HL-60 (cell line): ENCODE results near the gene KRTAP4-11.
"Not testable (repeated sequence)": the region's sequence is repeated elsewhere in the genome, so short reads cannot be mapped to it uniquely, and the experiment has no call there.

Source experiments
- DNase-seq, 2 experiments: peaks; one replicate each; pipeline ENCODE4 v3.0.0-alpha.2; 2010 to 2020; ENCODE audit warnings: low read depth in 1 of 2, low spot score in 1 of 2
- H3K27ac ChIP-seq: fragments of 250-450 bp; sonication (Bioruptor Pico); replicated peaks from 2 replicates; pipeline ENCODE4 v1.5.1; 2020; ENCODE audit warnings: mild to moderate bottlenecking, moderate library complexity
- H3K27me3 ChIP-seq: fragments of 250-450 bp; sonication (Bioruptor Pico); 2 replicates; pipeline ENCODE4 v1.5.1; 2021; ENCODE audit warnings: mild to moderate bottlenecking, moderate library complexity; ENCODE audit not compliant: insufficient read depth, poor library complexity, severe bottlenecking
- H3K4me3 ChIP-seq: replicated peaks from 2 replicates; pipeline ENCODE4 v1.5.1; 2011; ENCODE audit warnings: mild to moderate bottlenecking, control low read depth, low read length; ENCODE audit not compliant: insufficient read depth
- CTCF ChIP-seq: IDR thresholded peaks from one replicate; pipeline ENCODE4 v1.5.1; 2011; ENCODE audit warnings: low read length, control low read depth, inconsistent platforms; ENCODE audit not compliant: insufficient read depth
- GABPA ChIP-seq: IDR thresholded peaks from 2 replicates; pipeline ENCODE4 v1.6.1; 2012; ENCODE audit warnings: low read depth
- POLR2AphosphoS5 ChIP-seq: IDR thresholded peaks from 2 replicates; pipeline ENCODE4 v1.6.1; 2012; ENCODE audit warnings: low read depth
- REST ChIP-seq: IDR thresholded peaks from 2 replicates; pipeline ENCODE4 v1.6.1; 2012; ENCODE audit warnings: low read depth; ENCODE audit not compliant: insufficient replicate concordance
- SPI1 ChIP-seq: IDR thresholded peaks from 2 replicates; pipeline ENCODE4 v1.6.1; 2012; ENCODE audit warnings: low read depth, mild to moderate bottlenecking, borderline replicate concordance

The KRTAP4-11 gene

GRCh38 chr17:41119696-41120690 lies 1.8 kb upstream of the KRTAP4-11 start:
- not testable (repeated sequence) for H3K27me3 ChIP-seq, H3K4me3 ChIP-seq
- TF ChIP-seq SPI1 = peak; percentile 93
- peak; percentile 39; the same call in 1 of the 2 replicates for TF ChIP-seq POLR2AphosphoS5
- DNase-seq = peak in 1 of 2 experiments; percentile 68
- H3K27ac ChIP-seq = peak overlapping the region; percentile 75

GRCh38 chr17:41118721-41119120 lies 548 bp upstream of the KRTAP4-11 start:
- Histone ChIP-seq H3K27me3 (no peaks in the 10 kb centered on the region), H3K4me3 (no peak overlapping the region), H3K27ac (no peak overlapping the region)
- TF ChIP-seq POLR2AphosphoS5 = no peak
- TF ChIP-seq CTCF = no peak
- no peak for TF ChIP-seq REST
- TF ChIP-seq SPI1 = no peak
- TF ChIP-seq GABPA = no peak
- DNase-seq = no peak

- H3K4me3 ChIP-seq = no peak overlapping the region
- DNase-seq = peak in 1 of 2 experiments; percentile 18
- no peaks in the 10 kb centered on the region for H3K27me3 ChIP-seq
- no peak overlapping the region for H3K27ac ChIP-seq
- no peak for TF ChIP-seq POLR2AphosphoS5
- no peak for TF ChIP-seq CTCF
- TF ChIP-seq GABPA = no peak
- peak; percentile 56 for TF ChIP-seq SPI1
- no peak for TF ChIP-seq REST
Observed at GRCh38 chr17:41116297-41116696, 1.9 kb downstream of the KRTAP4-11 start.

- Histone ChIP-seq H3K27ac (no peak overlapping the region), H3K27me3 (no peaks in the 10 kb centered on the region), H3K4me3 (no peak overlapping the region)
- TF ChIP-seq GABPA (no peak), SPI1 (no peak), CTCF (no peak), REST (no peak)
- no peak for DNase-seq
Observed at GRCh38 chr17:41111151-41111885, 6.9 kb downstream of the KRTAP4-11 start.

GRCh38 chr17:41108728-41109386 lies 9.3 kb downstream of the KRTAP4-11 start:
- H3K4me3 ChIP-seq, H3K27me3 ChIP-seq, DNase-seq: not testable (repeated sequence)
- peak overlapping the region; percentile 33 for H3K27ac ChIP-seq
